SK-N-SH treated with all-trans-retinoic acid at 6 μM for 48 hours (cell line): ENCODE data around the gene TWNK.

ENCODE experiments used
- ATAC-seq: fragments of 200-7000 bp; cut with Tn5 transposase; 3 replicates; pipeline ENCODE4 v1.9.1; 2020; ENCODE audit warnings: mild to moderate bottlenecking, moderate library complexity
- ARNTL ChIP-seq: fragments of 450-650 bp; formaldehyde crosslinking; IDR thresholded peaks from 2 replicates; pipeline ENCODE4 v1.5.0; 2020; ENCODE audit warnings: low read depth, mild to moderate bottlenecking, moderate library complexity, borderline replicate concordance
- CSDC2 ChIP-seq: fragments of 250-450 bp; sonication (Bioruptor Pico); IDR thresholded peaks from 2 replicates; pipeline ENCODE4 v1.5.0; 2020; ENCODE audit warnings: mild to moderate bottlenecking, moderate library complexity
- CSRNP3 ChIP-seq: fragments of 250-450 bp; sonication (Bioruptor Pico); IDR thresholded peaks from 2 replicates; pipeline ENCODE4 v1.5.1; 2021; ENCODE audit warnings: mild to moderate bottlenecking, moderate library complexity
- ESRRG ChIP-seq: fragments of 250-450 bp; sonication (Bioruptor Pico); IDR thresholded peaks from 2 replicates; pipeline ENCODE4 v1.6.1; 2021; ENCODE audit warnings: mild to moderate bottlenecking
- GLIS3 ChIP-seq: fragments of 250-450 bp; sonication (Bioruptor Pico); IDR thresholded peaks from 2 replicates; pipeline ENCODE4 v1.5.0; 2020; ENCODE audit warnings: mild to moderate bottlenecking, moderate library complexity
- ISL1 ChIP-seq: fragments of 250-450 bp; sonication (Bioruptor Pico); IDR thresholded peaks from 2 replicates; pipeline ENCODE4 v2.1.2; 2022; ENCODE audit warnings: mild to moderate bottlenecking, moderate library complexity
- OSR1 ChIP-seq: fragments of 250-450 bp; sonication (Bioruptor Pico); IDR thresholded peaks from 2 replicates; pipeline ENCODE4 v1.8.0; 2022; ENCODE audit warnings: moderate library complexity, mild to moderate bottlenecking, inconsistent platforms
- PATZ1 ChIP-seq: fragments of 250-450 bp; sonication (Bioruptor Pico); IDR thresholded peaks from 2 replicates; pipeline ENCODE4 v1.8.0; 2020; ENCODE audit warnings: mild to moderate bottlenecking, moderate library complexity, borderline replicate concordance
- POU6F1 ChIP-seq: fragments of 250-450 bp; sonication (Bioruptor Pico); IDR thresholded peaks from 2 replicates; pipeline ENCODE4 v1.8.0; 2021; ENCODE audit warnings: low read depth, mild to moderate bottlenecking, moderate library complexity, borderline replicate concordance
- PPARA ChIP-seq: fragments of 250-450 bp; sonication (Bioruptor Pico); IDR thresholded peaks from 2 replicates; pipeline ENCODE4 v1.5.0; 2020; ENCODE audit warnings: mild to moderate bottlenecking, borderline replicate concordance
- RARB ChIP-seq: fragments of 250-450 bp; sonication (Bioruptor Pico); IDR thresholded peaks from 2 replicates; pipeline ENCODE4 v1.8.0; 2021; ENCODE audit warnings: mild to moderate bottlenecking, moderate library complexity
- SNAI2 ChIP-seq: fragments of 250-450 bp; sonication (Bioruptor Pico); IDR thresholded peaks from 2 replicates; pipeline ENCODE4 v1.5.0; 2020; ENCODE audit warnings: mild to moderate bottlenecking, moderate library complexity
- TCF4 ChIP-seq: fragments of 250-450 bp; sonication (Bioruptor Pico); IDR thresholded peaks from 2 replicates; pipeline ENCODE4 v1.8.0; 2021; ENCODE audit warnings: mild to moderate bottlenecking, moderate library complexity, borderline replicate concordance
- TOX ChIP-seq: fragments of 250-450 bp; sonication (Bioruptor Pico); IDR thresholded peaks from 2 replicates; pipeline ENCODE4 v1.8.0; 2021; ENCODE audit warnings: mild to moderate bottlenecking, moderate library complexity, borderline replicate concordance
- TSHZ2 ChIP-seq: fragments of 250-450 bp; sonication (Bioruptor Pico); IDR thresholded peaks from 2 replicates; pipeline ENCODE4 v1.5.0; 2020; ENCODE audit warnings: mild to moderate bottlenecking, moderate library complexity
- ZC3H10 ChIP-seq: fragments of 250-450 bp; sonication (Bioruptor Pico); IDR thresholded peaks from 2 replicates; pipeline ENCODE4 v1.5.1; 2021; ENCODE audit warnings: mild to moderate bottlenecking, moderate library complexity
- ZNF565 ChIP-seq: fragments of 450-650 bp; formaldehyde crosslinking; conservative IDR thresholded peaks from 2 replicates; pipeline ENCODE4 v1.5.0; 2020; ENCODE audit warnings: low read depth, mild to moderate bottlenecking, moderate library complexity
- ZNF70 ChIP-seq: fragments of 450-650 bp; formaldehyde crosslinking; IDR thresholded peaks from 2 replicates; pipeline ENCODE4 v1.5.0; 2020; ENCODE audit warnings: mild to moderate bottlenecking, moderate library complexity

Gene TWNK

GRCh38 chr10:100988166-100988565 lies 823 bp downstream of the TWNK start:
- ATAC-seq, result no peak
- no peak for TF ChIP-seq OSR1 (CRISPR knock-in tag)
- TF ChIP-seq PATZ1, result no peak
- no peak for TF ChIP-seq RARB (CRISPR knock-in tag)
- no peak for TF ChIP-seq POU6F1 (CRISPR knock-in tag)
- no peak for TF ChIP-seq CSDC2 (CRISPR knock-in tag)
- no peak for TF ChIP-seq PPARA (CRISPR knock-in tag)
- no peak for TF ChIP-seq ESRRG
- no peak for TF ChIP-seq TSHZ2 (CRISPR knock-in tag)
- TF ChIP-seq ZC3H10 (CRISPR knock-in tag), result no peak
- no peak for TF ChIP-seq TOX (CRISPR knock-in tag)
- no peak for TF ChIP-seq ZNF70 (CRISPR knock-in tag)
- no peak for TF ChIP-seq CSRNP3 (CRISPR knock-in tag)
- no peak for TF ChIP-seq TCF4 (CRISPR knock-in tag)
- TF ChIP-seq ZNF565 (CRISPR knock-in tag), result no peak

- ATAC-seq, result no peak
Observed at GRCh38 chr10:100989088-100989487, 1.7 kb downstream of the TWNK start.

More at GRCh38 chr10:100989088-100989487, 1.7 kb downstream of the TWNK start:
- TF ChIP-seq GLIS3 (CRISPR knock-in tag), result no peak
- TF ChIP-seq ISL1, result no peak
- no peak for TF ChIP-seq ARNTL (CRISPR knock-in tag)
- TF ChIP-seq TSHZ2 (CRISPR knock-in tag), result no peak
- no peak for TF ChIP-seq SNAI2 (CRISPR knock-in tag)
